ENCODE measurements around the gene ADCK1. TPM values are rescaled to one million over a fixed set of nuclear protein-coding genes. Genes with fewer than 3 reads are reported as not detected.

The ADCK1 gene
- total RNA-seq, 4 donors from 2014 or later, result 5.4 to 7.1 (median 5.6) TPM; not detected in 1

DNA sequence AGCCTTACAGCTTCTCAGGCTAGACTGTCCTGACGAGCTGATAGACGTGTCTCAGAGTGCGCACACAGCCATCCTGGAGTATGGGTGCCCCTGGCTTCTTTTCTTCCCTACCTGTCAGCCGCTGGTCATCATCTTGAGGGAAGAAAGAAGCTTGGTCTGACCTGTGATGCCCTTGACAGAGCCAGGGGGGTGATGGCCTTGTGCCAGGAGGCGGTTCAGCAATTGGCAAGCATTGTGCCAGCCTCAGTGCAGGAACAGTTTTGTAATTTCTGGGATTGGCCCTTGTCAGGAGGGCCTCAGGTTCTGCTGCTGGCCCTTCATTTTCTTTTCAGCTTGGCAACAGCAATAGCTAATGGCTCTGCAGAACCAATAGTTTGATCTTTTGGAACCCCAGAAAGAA is 80.1 kb downstream of the ADCK1 start:
- Histone ChIP-seq H3K9me3 (no peaks in the 10 kb centered on the region), H3K4me3 (no peak overlapping the region), H3K36me3 (no peaks in the 10 kb centered on the region), H3K27me3 (no peaks in the 10 kb centered on the region), H3K27ac (no peak overlapping the region), H3K4me1 (no peaks in the 10 kb centered on the region)
- intact Hi-C loops (cut with DNase I; ENCODE audit: low total_unique reads), result no loop called here
- TF ChIP-seq, protein P1, sequence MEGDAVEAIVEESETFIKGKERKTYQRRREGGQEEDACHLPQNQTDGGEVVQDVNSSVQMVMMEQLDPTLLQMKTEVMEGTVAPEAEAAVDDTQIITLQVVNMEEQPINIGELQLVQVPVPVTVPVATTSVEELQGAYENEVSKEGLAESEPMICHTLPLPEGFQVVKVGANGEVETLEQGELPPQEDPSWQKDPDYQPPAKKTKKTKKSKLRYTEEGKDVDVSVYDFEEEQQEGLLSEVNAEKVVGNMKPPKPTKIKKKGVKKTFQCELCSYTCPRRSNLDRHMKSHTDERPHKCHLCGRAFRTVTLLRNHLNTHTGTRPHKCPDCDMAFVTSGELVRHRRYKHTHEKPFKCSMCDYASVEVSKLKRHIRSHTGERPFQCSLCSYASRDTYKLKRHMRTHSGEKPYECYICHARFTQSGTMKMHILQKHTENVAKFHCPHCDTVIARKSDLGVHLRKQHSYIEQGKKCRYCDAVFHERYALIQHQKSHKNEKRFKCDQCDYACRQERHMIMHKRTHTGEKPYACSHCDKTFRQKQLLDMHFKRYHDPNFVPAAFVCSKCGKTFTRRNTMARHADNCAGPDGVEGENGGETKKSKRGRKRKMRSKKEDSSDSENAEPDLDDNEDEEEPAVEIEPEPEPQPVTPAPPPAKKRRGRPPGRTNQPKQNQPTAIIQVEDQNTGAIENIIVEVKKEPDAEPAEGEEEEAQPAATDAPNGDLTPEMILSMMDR (IDR thresholded peaks at IDR 0.05), result no peak
- no peak for TF ChIP-seq POLR2A (IDR thresholded peaks at IDR 0.05)
- no peak for DNase-seq

DNA sequence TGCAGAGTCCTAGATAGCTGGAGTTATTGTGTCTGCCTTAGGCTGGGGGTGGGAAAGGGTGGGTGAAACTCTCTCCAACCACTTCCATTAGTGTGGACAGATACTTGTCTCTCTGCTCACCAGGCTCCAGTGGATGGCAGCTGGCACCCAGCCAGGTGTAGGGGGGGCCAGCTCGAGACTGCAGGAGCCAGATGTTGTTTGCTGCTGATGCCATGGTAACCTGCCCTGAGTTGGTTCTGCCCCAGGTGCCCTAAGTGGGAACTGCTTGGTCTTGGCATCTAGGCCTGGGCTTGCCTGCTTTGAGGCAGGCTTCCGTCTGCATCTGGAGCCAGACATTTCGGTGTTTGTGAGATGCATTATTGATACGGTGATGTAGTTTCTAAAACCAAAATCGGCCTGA is 82.2 kb downstream of the ADCK1 start:
- no peak overlapping the region for H3K4me3 ChIP-seq
- DNase-seq, result no peak
- H3K4me1 ChIP-seq, result no peaks in the 10 kb centered on the region

DNA sequence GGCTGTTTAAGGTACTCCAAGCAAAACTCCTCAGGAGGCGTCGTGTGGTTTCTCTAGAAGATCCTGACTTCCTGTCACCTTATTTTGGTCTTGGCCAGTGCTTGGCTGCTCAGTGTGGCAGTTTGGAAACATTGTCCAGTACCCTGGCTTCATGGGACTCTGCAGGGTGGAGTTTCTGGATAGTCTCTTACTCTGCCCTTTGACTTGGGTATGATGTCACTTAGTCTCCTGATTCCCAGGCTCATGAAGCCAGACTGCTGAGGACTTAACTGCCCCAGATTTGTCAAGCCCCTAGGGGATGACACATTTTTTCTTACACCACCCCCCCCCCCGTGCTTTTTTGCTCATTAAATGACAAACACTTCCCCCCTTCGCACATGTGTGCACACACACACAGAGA is 82.7 kb downstream of the ADCK1 start:
- H3K9me3 ChIP-seq, result no peaks in the 10 kb centered on the region
- no peak overlapping the region for H3K27ac ChIP-seq
- no peaks in the 10 kb centered on the region for H3K27me3 ChIP-seq
- TF ChIP-seq, protein P1 (IDR thresholded peaks at IDR 0.05), result no peak
- no peak for TF ChIP-seq POLR2A (IDR thresholded peaks at IDR 0.05)
- H3K36me3 ChIP-seq, result no peaks in the 10 kb centered on the region
- no peaks in the 10 kb centered on the region for H3K4me1 ChIP-seq
- H3K4me3 ChIP-seq, result no peak overlapping the region
- no peak for DNase-seq
- intact Hi-C loops (cut with DNase I; ENCODE audit: low total_unique reads), result no loop called here

More for the DNA sequence above, 82.2 kb downstream of the ADCK1 start:
- no peaks in the 10 kb centered on the region for H3K9me3 ChIP-seq
- TF ChIP-seq, protein P1 (IDR thresholded peaks at IDR 0.05), result no peak
- TF ChIP-seq POLR2A (IDR thresholded peaks at IDR 0.05), result no peak
- H3K27me3 ChIP-seq, result no peaks in the 10 kb centered on the region
- H3K27ac ChIP-seq, result no peak overlapping the region
- intact Hi-C loops (cut with DNase I; ENCODE audit: low total_unique reads), result no loop called here
- no peaks in the 10 kb centered on the region for H3K36me3 ChIP-seq

DNA sequence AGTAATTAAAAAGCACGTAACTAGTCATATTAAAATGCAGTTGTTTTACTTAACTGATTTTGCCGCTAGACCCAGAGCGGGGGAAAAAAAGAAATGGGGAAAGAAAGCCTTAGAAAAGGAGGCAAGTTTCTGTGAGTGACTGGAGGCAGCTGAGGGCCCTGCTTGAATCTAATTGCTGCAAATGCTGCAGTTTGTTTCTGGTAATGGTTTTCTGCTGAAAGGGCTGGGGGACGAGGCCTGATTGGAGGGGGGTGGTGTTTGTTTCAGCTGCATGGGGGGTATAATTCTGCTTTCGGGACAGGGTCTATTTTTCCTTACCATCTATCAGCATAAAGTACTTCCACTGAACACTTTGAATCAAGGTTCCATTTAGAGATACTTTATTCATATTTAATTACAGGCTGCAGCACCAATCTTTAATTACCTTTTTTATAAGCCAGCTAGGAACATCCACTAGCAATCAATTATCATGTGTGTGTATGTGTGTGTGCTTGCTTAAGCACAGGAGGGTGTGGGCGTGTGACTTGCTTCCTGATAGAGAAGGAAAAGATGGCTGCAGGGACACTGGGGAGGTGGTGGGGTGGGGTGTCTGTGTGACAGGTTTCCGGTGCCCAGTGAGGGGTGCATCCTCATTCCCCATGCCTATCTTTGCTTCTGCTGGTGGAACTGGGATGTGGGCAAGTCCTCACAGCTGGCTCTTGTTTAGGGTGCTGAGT is 83.4 kb downstream of the ADCK1 start:
- no peaks in the 10 kb centered on the region for H3K4me1 ChIP-seq
- H3K27ac ChIP-seq, result no peak overlapping the region
- H3K9me3 ChIP-seq, result no peaks in the 10 kb centered on the region
- no peak overlapping the region for H3K4me3 ChIP-seq
- intact Hi-C loops (cut with DNase I; ENCODE audit: low total_unique reads), result no loop called here
- H3K36me3 ChIP-seq, result no peaks in the 10 kb centered on the region
- TF ChIP-seq, protein P1 (IDR thresholded peaks at IDR 0.05), result no peak
- TF ChIP-seq POLR2A (IDR thresholded peaks at IDR 0.05), result no peak
- no peak for DNase-seq
- H3K27me3 ChIP-seq, result no peaks in the 10 kb centered on the region

DNA sequence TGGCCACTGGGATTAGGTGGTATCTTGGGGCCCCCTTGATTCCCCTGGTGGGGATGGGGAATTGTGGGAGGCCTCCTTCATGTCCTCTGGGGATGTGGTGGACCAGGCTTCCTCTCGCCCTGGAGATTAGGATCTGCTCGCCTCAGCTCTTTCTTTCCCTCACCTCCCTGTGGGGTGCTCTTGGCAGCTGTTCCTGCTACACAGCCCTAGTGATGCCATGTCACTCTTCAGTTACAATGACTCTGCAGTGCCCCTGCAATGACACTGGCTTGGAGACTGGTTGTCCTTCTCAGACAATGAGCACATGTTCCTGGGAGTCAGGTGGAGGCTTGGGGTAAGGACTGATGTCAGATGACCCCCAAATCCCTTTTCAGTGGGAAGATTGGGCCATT is 83.9 kb downstream of the ADCK1 start:
- Histone ChIP-seq H3K27ac (no peak overlapping the region), H3K4me1 (no peaks in the 10 kb centered on the region), H3K36me3 (no peaks in the 10 kb centered on the region), H3K4me3 (no peak overlapping the region), H3K9me3 (no peaks in the 10 kb centered on the region), H3K27me3 (no peaks in the 10 kb centered on the region)
- intact Hi-C loops (cut with DNase I; ENCODE audit: low total_unique reads), result no loop called here
- TF ChIP-seq, protein P1 (IDR thresholded peaks at IDR 0.05), result no peak
- DNase-seq, result no peak
